SK-N-MC (cell line): Measurements from ENCODE around the gene NEU1.

Experiments
- EZH2 ChIP-seq: fragments of 200-600 bp; sonication (generic); IDR thresholded peaks from one replicate; pipeline ENCODE4 v1.6.1; 2017; ENCODE audit warnings: antibody characterized with exemption
- POLR2AphosphoS5 ChIP-seq: IDR thresholded peaks from 2 replicates; pipeline ENCODE4 v1.6.1; 2012; ENCODE audit warnings: mild to moderate bottlenecking, low read depth, low read length, borderline replicate concordance

DNA sequence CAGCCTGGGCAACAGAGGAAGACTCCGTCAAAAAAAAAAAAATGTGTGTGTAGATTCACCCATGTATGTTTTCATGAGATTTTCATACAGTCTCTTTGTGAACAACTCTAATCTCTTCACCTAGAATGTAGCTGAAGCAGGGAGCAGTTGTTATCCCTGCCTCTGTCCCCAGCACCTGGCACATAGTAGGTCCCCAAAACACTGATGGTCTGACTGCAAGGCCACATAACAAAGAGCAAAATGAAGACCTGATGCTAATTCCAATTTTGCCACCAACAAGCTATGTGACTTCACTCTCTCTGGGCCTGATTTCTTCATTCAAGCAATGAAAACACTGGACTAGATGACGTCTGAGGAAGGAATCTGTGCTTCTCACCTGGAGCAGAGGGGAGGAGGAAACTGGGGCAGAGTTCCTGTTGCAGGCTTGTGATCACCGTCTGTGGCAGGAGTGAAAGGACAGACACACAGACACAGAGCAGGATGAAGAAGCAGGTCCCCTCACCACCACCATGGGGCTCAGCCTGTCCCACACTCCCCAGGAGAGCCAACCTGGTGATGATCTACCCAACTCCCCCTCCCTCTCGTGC lies 11.6 kb upstream of the NEU1 start:
- TF ChIP-seq EZH2 = no peak
- TF ChIP-seq POLR2AphosphoS5 = no peak
